ENCODE results near the gene ELF4.

- TF ChIP-seq POLR2A (IDR thresholded peaks at IDR 0.05; ENCODE audit: low read depth, low read length), result no peak
- no peak for TF ChIP-seq CTCF (conservative IDR thresholded peaks at IDR 0.05; ENCODE audit: low read depth, low read length)
- TF ChIP-seq, protein P1, sequence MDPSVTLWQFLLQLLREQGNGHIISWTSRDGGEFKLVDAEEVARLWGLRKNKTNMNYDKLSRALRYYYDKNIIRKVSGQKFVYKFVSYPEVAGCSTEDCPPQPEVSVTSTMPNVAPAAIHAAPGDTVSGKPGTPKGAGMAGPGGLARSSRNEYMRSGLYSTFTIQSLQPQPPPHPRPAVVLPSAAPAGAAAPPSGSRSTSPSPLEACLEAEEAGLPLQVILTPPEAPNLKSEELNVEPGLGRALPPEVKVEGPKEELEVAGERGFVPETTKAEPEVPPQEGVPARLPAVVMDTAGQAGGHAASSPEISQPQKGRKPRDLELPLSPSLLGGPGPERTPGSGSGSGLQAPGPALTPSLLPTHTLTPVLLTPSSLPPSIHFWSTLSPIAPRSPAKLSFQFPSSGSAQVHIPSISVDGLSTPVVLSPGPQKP (IDR thresholded peaks at IDR 0.05; ENCODE audit: borderline replicate concordance, low read depth, low read length), result no peak
- no peak for TF ChIP-seq RCOR1 (IDR thresholded peaks at IDR 0.05; ENCODE audit: insufficient replicate concordance, low read length)
- TF ChIP-seq NFE2L2 (IDR thresholded peaks at IDR 0.05; ENCODE audit: low read depth, low read length), result no peak
- no peak for TF ChIP-seq CEBPB (IDR thresholded peaks at IDR 0.05; ENCODE audit: low read depth, low read length)
- no peak for TF ChIP-seq RFX5 (IDR thresholded peaks at IDR 0.05; ENCODE audit: low read depth, low read length)
- TF ChIP-seq CHD1 (IDR thresholded peaks at IDR 0.05; ENCODE audit: low read depth, low read length), result no peak
- TF ChIP-seq FOS (IDR thresholded peaks at IDR 0.05; ENCODE audit: low read depth, low read length), result no peak
Measured at GRCh38 chrX:130114141-130114588, 3.9 kb upstream of the ELF4 start.
